Pons (tissue), 1 donor: ENCODE results near the gene GRPR.
"Not testable (repeated sequence)": the region's sequence is repeated elsewhere in the genome, so short reads cannot be mapped to it uniquely, and the experiment has no call there.

Source experiments
- DNase-seq: peaks from one replicate; pipeline ENCODE4 v3.0.0-alpha.2; 2016; ENCODE audit warnings: low spot score

GRPR gene

GRCh38 chrX:16177260-16177659 is 53.9 kb downstream of the GRPR start:
- no peak for DNase-seq

DNA sequence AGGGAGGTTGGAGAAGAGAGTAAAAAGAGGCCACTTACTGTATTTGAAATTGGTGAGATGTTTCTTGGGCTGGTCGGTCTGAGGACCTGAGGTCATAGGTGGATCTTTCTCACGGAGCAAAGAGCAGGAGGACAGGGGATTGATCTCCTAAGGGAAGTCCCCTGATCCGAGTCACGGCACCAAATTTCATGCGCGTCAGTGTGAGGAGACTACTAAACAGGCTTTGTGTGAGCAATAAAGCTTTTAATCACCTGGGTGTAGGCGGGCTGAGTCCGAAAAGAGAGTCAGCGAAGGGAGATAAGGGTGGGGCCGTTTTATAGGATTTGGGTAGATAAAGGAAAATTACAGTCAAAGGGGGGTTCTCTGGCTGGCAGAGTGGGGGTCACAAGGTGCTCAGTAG is 60.5 kb downstream of the GRPR start:
- DNase-seq, result not testable (repeated sequence)

GRCh38 chrX:16185725-16186136 is 62.4 kb downstream of the GRPR start:
- DNase-seq, result no peak

- DNase-seq, result no peak
Observed at GRCh38 chrX:16186380-16187007, 63.1 kb downstream of the GRPR start.

GRCh38 chrX:16187024-16187760 is 63.8 kb downstream of the GRPR start:
- no peak for DNase-seq

- DNase-seq, result no peak
Observed at GRCh38 chrX:16188687-16189086, 65.3 kb downstream of the GRPR start.

DNA sequence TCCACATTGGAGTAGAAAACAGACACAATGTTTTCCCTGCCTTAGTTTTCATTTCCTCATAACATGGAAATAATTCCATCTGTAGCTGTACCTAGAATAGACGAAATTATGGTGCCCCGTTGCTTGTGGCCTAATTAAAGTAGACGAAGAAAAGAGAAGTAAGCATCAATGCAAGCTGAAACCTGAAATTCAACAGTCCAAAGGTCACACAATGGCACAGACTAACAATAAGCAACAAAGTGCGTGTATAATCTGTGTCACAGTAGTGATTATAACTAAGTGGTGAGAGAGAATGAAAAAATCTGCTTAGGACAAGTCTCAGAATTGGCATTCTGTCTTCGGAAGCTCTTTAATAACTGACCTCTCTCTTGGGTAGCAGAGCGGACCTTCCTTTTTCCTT is 68.2 kb downstream of the GRPR start:
- no peak for DNase-seq

GRCh38 chrX:16196829-16197228 is 73.5 kb downstream of the GRPR start:
- no peak for DNase-seq

DNA sequence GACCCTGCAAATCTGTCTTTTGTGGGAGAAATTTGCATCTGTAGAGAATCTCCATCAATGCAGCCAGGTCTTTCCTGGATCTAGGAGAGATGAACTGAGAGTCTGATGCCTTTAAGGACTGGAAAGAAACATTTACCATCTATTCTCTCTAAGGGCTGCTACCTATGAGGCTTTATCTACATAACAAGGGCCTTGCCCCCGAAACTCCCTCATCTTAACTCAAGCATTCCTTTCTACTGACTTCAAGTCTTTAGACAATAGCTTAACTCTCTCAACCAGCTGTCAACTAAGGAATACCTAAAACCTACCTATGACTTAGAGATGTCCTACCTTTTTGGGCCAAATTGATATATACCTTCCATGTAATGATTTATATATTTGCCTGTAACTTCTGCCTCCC is 76.0 kb downstream of the GRPR start:
- DNase-seq, result no peak

- DNase-seq, result no peak
Observed at GRCh38 chrX:16202943-16203342, 79.6 kb downstream of the GRPR start.
